HUES6 (cell line): ENCODE results near the gene RSPH10B2.
"Not testable (repeated sequence)": the region's sequence is repeated elsewhere in the genome, so short reads cannot be mapped to it uniquely, and the experiment has no call there.

Experiments used
- H3K27ac ChIP-seq: 2 replicates; pipeline ENCODE4 v1.7.0; 2013; ENCODE audit warnings: low read depth, mild to moderate bottlenecking, low read length, inconsistent platforms
- H3K27me3 ChIP-seq: 2 replicates; pipeline ENCODE4 v1.6.1; 2013; ENCODE audit warnings: low read length; ENCODE audit not compliant: control insufficient read depth, insufficient read depth
- H3K36me3 ChIP-seq: 2 replicates; pipeline ENCODE4 v1.6.1; 2013; ENCODE audit warnings: low read length; ENCODE audit not compliant: control insufficient read depth, insufficient read depth
- H3K4me1 ChIP-seq: 2 replicates; pipeline ENCODE4 v1.6.1; 2013; ENCODE audit warnings: low read length; ENCODE audit not compliant: control insufficient read depth, insufficient read depth
- H3K4me3 ChIP-seq: 2 replicates; pipeline ENCODE4 v1.5.1; 2013; ENCODE audit warnings: low read depth, low read length
- H3K9ac ChIP-seq: one replicate; pipeline ENCODE4 v1.6.1; 2013; ENCODE audit warnings: mild to moderate bottlenecking, low read length
- H3K9me3 ChIP-seq: 2 replicates; pipeline ENCODE4 v1.6.1; 2013; ENCODE audit warnings: low read depth, low read length; ENCODE audit not compliant: control insufficient read depth, insufficient read depth

RSPH10B2 gene

GRCh38 chr7:6843654-6844053, 89.8 kb downstream of the RSPH10B2 start:
- H3K4me1 ChIP-seq, H3K9ac ChIP-seq, H3K27me3 ChIP-seq, H3K36me3 ChIP-seq, H3K9me3 ChIP-seq, H3K4me3 ChIP-seq, H3K27ac ChIP-seq: not testable (repeated sequence)

DNA sequence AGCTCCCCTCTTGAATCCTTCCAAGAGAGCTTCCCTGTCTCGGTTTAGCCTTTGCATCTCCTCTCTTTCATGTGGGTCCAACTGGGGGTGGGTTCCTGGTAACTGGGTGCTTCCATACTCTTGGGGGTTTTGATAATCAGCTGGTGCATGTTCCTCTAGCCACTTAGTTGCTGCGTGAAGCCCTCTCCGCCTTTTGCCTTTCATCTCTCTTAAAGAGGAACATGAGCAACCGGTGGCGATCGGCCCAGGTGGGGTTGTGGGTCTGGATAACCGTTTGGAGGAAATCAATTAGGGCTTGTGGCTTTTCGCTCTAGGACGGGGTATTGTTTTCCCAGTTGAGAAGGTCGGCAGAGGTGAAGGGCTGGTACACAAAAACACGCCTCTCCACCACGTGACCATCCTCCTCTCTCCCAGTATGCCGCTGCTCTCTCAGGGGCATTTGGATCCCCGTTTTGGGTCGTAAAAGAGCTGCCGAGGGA, 92.1 kb downstream of the RSPH10B2 start:
- not testable (repeated sequence) for H3K4me1 ChIP-seq, H3K36me3 ChIP-seq, H3K27ac ChIP-seq, H3K4me3 ChIP-seq, H3K9me3 ChIP-seq, H3K27me3 ChIP-seq, H3K9ac ChIP-seq

GRCh38 chr7:6847751-6848150, 93.8 kb downstream of the RSPH10B2 start:
- H3K27me3 ChIP-seq, H3K4me1 ChIP-seq, H3K36me3 ChIP-seq, H3K9ac ChIP-seq, H3K4me3 ChIP-seq, H3K27ac ChIP-seq, H3K9me3 ChIP-seq: not testable (repeated sequence)
